H9 (cell line): ENCODE results near the gene PWWP2B. TPM values are rescaled to one million over a fixed set of nuclear protein-coding genes. Genes with fewer than 3 reads are reported as not detected.

Source experiments
- DNase-seq: peaks from one replicate; pipeline ENCODE4 v3.0.0-alpha.2; 2017
- H2AFZ ChIP-seq: one replicate; pipeline ENCODE4 v1.6.1; 2013; ENCODE audit warnings: mild to moderate bottlenecking, low read length, control low read depth, moderate library complexity
- H2AK5ac ChIP-seq: 2 replicates; pipeline ENCODE4 v1.6.1; 2013; ENCODE audit warnings: low read length, control low read depth, mixed read lengths; ENCODE audit not compliant: insufficient read length
- H2BK120ac ChIP-seq: one replicate; pipeline ENCODE4 v1.6.1; 2013; ENCODE audit warnings: low read depth, mild to moderate bottlenecking, low read length, control low read depth, inconsistent platforms; ENCODE audit not compliant: poor library complexity, severe bottlenecking
- H2BK12ac ChIP-seq: 2 replicates; pipeline ENCODE4 v1.6.1; 2013; ENCODE audit warnings: low read length, control low read depth, mixed read lengths, low read depth; ENCODE audit not compliant: insufficient read length
- H2BK15ac ChIP-seq: 2 replicates; pipeline ENCODE4 v1.6.1; 2013; ENCODE audit warnings: low read depth, low read length, control low read depth
- H2BK20ac ChIP-seq: one replicate; pipeline ENCODE4 v1.6.1; 2013; ENCODE audit warnings: low read depth, mild to moderate bottlenecking, low read length, control low read depth, inconsistent platforms; ENCODE audit not compliant: poor library complexity, severe bottlenecking
- H2BK5ac ChIP-seq: 2 replicates; pipeline ENCODE4 v1.6.1; 2013; ENCODE audit warnings: low read length, control low read depth, mixed read lengths; ENCODE audit not compliant: insufficient read length
- H3K14ac ChIP-seq: 2 replicates; pipeline ENCODE4 v1.6.1; 2013; ENCODE audit warnings: low read length, control low read depth; ENCODE audit not compliant: insufficient read depth
- H3K18ac ChIP-seq: 2 replicates; pipeline ENCODE4 v1.6.1; 2013; ENCODE audit warnings: low read depth, mild to moderate bottlenecking, mixed read lengths, low read length, control low read depth; ENCODE audit not compliant: insufficient read length
- H3K23ac ChIP-seq: 2 replicates; pipeline ENCODE4 v1.6.1; 2013; ENCODE audit warnings: low read length, control low read depth, mixed read lengths, low read depth; ENCODE audit not compliant: insufficient read length
- H3K23me2 ChIP-seq: 2 replicates; pipeline ENCODE4 v1.6.1; 2013; ENCODE audit warnings: low read depth, mild to moderate bottlenecking, mixed read lengths, low read length, control low read depth; ENCODE audit not compliant: insufficient read length, poor library complexity, severe bottlenecking
- H3K27ac ChIP-seq: 2 replicates; pipeline ENCODE4 v1.5.1; 2013; ENCODE audit warnings: low read length, control low read depth, mixed read lengths, low read depth; ENCODE audit not compliant: insufficient read length
- H3K27me3 ChIP-seq: 2 replicates; pipeline ENCODE4 v1.6.1; 2013; ENCODE audit warnings: low read length, control low read depth, inconsistent platforms; ENCODE audit not compliant: insufficient read depth
- H3K4ac ChIP-seq: 2 replicates; pipeline ENCODE4 v1.6.1; 2013; ENCODE audit warnings: low read depth, mild to moderate bottlenecking, control low read depth, inconsistent platforms, low read length, moderate library complexity
- H3K4me1 ChIP-seq: 2 replicates; pipeline ENCODE4 v1.6.1; 2013; ENCODE audit warnings: low read length, control low read depth, inconsistent platforms; ENCODE audit not compliant: insufficient read depth
- H3K4me2 ChIP-seq: 2 replicates; pipeline ENCODE4 v1.6.1; 2013; ENCODE audit warnings: low read length, control low read depth, mixed read lengths; ENCODE audit not compliant: insufficient read length, insufficient read depth
- H3K56ac ChIP-seq: 2 replicates; pipeline ENCODE4 v1.6.1; 2013; ENCODE audit warnings: low read depth, mild to moderate bottlenecking, mixed read lengths, low read length, control low read depth; ENCODE audit not compliant: insufficient read length
- H3K79me1 ChIP-seq: 2 replicates; pipeline ENCODE4 v1.6.1; 2013; ENCODE audit warnings: low read depth, mild to moderate bottlenecking, moderate library complexity, low read length, control low read depth, inconsistent platforms; ENCODE audit not compliant: insufficient read depth, poor library complexity, severe bottlenecking
- H3K79me2 ChIP-seq: 2 replicates; pipeline ENCODE4 v1.6.1; 2013; ENCODE audit warnings: low read length, control low read depth, inconsistent platforms; ENCODE audit not compliant: insufficient read depth
- H3K9ac ChIP-seq: 2 replicates; pipeline ENCODE4 v1.6.1; 2013; ENCODE audit warnings: low read length, control low read depth, mixed read lengths; ENCODE audit not compliant: insufficient read length; ENCODE audit errors: extremely low read depth
- H3K9me3 ChIP-seq: one replicate; pipeline ENCODE4 v1.6.1; 2013; ENCODE audit warnings: low read depth, low read length, inconsistent platforms; ENCODE audit not compliant: control insufficient read depth
- H3T11ph ChIP-seq: one replicate; pipeline ENCODE4 v1.6.1; 2013; ENCODE audit warnings: mild to moderate bottlenecking, low read length, control low read depth, inconsistent platforms
- H4K20me1 ChIP-seq: one replicate; pipeline ENCODE4 v1.6.1; 2013; ENCODE audit not compliant: control insufficient read depth, insufficient read length, insufficient read depth
- H4K5ac ChIP-seq: 2 replicates; pipeline ENCODE4 v1.6.1; 2013; ENCODE audit warnings: low read depth, mild to moderate bottlenecking, mixed read lengths, low read length, control low read depth; ENCODE audit not compliant: insufficient read length
- H4K8ac ChIP-seq: replicated peaks from 2 replicates; pipeline ENCODE4 v1.6.1; 2013; ENCODE audit warnings: low read length, control low read depth, mixed read lengths, low read depth; ENCODE audit not compliant: insufficient read length
- H4K91ac ChIP-seq: 2 replicates; pipeline ENCODE4 v1.6.1; 2013; ENCODE audit warnings: low read depth, mild to moderate bottlenecking, moderate library complexity, mixed read lengths, low read length, control low read depth; ENCODE audit not compliant: insufficient read length
- H3K27ac Mint-ChIP-seq, 3 experiments: 2 replicates in 2 of 3; 3 replicates in 1 of 3; pipeline ENCODE4 v1.8.0; 2020 to 2021; ENCODE audit warnings: mixed read lengths in 3 of 3, mild to moderate bottlenecking in 1 of 3, moderate library complexity in 1 of 3
- H3K27me3 Mint-ChIP-seq: 2 replicates; pipeline ENCODE4 v1.8.0; 2021; ENCODE audit warnings: low read depth, mild to moderate bottlenecking, moderate library complexity, mixed read lengths
- H3K36me3 Mint-ChIP-seq, 3 experiments: 2 replicates in 2 of 3; 3 replicates in 1 of 3; pipeline ENCODE4 v1.8.0; 2020 to 2021; ENCODE audit warnings: low read depth in 3 of 3, mixed read lengths in 3 of 3; ENCODE audit not compliant: insufficient read depth in 1 of 3
- H3K4me1 Mint-ChIP-seq, 2 experiments: 2 replicates each; pipeline ENCODE4 v1.8.0; 2020; ENCODE audit warnings: mixed read lengths in 2 of 2
- H3K4me3 Mint-ChIP-seq, 2 experiments: 2 replicates in 1 of 2; 3 replicates in 1 of 2; pipeline ENCODE4 v1.8.0; 2020 to 2021; ENCODE audit warnings: mild to moderate bottlenecking in 2 of 2, mixed read lengths in 2 of 2, moderate library complexity in 1 of 2
- H3K9me3 Mint-ChIP-seq, 2 experiments: 2 replicates in 1 of 2; 3 replicates in 1 of 2; pipeline ENCODE4 v1.8.0; 2020; ENCODE audit warnings: mild to moderate bottlenecking in 2 of 2, mixed read lengths in 2 of 2, moderate library complexity in 1 of 2
- CTCF ChIP-seq: fragments of 200-600 bp; sonication (generic); conservative IDR thresholded peaks from 3 replicates; pipeline ENCODE4 v1.8.0; 2021; ENCODE audit warnings: antibody characterized with exemption, mild to moderate bottlenecking
- WGBS: extraction: QIAGEN DNeasy Blood & Tissue Kit; methylation state at CpG from one replicate; pipeline ENCODE4 v1.1.7; 2013; ENCODE audit warnings: missing lambda C conversion rate, low lambda C conversion rate, mixed read lengths; ENCODE audit not compliant: insufficient read length; ENCODE audit errors: extremely low coverage; 5-methylcytosine and 5-hydroxymethylcytosine counted together
- total RNA-seq: library from RNA; stranded (reverse); gene quantifications from 2 replicates; pipeline ENCODE4 v1.2.1, GENCODE V29; 2021

The PWWP2B gene
- total RNA-seq, 1 experiment from 2014 or later: 10.0 TPM

GRCh38 chr10:132407846-132408278 lies 10.9 kb downstream of the PWWP2B start:
- Histone ChIP-seq H2BK5ac (no peak overlapping the region), H4K8ac (no peak overlapping the region), H4K91ac (peak overlapping the region; percentile 97), H2BK120ac (no peak overlapping the region), H3K4me2 (peak overlapping the region; percentile 5), H2BK20ac (no peak overlapping the region), H3K79me2 (no peaks in the 10 kb centered on the region; the same call in 1 of the 2 replicates), H3K79me1 (no peaks in the 10 kb centered on the region), H4K20me1 (peaks cover 4% of the 10 kb centered on the region), H3K9ac (no peak overlapping the region), H3K4ac (peak overlapping the region; percentile 80), H3K14ac (peak overlapping the region; percentile 80), H3K27ac (peak overlapping the region; percentile 20), H3K27me3 (no peaks in the 10 kb centered on the region), H3K9me3 (no peaks in the 10 kb centered on the region), H4K5ac (no peak overlapping the region), H3T11ph (no peak overlapping the region), H2AFZ (no peak overlapping the region), H3K23ac (no peak overlapping the region), H2AK5ac (no peak overlapping the region), H3K23me2 (no peaks in the 10 kb centered on the region), H3K18ac (peak overlapping the region; percentile 89), H2BK12ac (no peak overlapping the region), H2BK15ac (no peak overlapping the region), H3K4me1 (peaks cover 8% of the 10 kb centered on the region; the same call in 1 of the 2 replicates), H3K56ac (no peak overlapping the region)
- DNase-seq: peak; percentile 88
- Mint-ChIP-seq H3K4me1 (peaks cover 33 to 42% of the 10 kb centered on the region in 2 experiments), H3K36me3 (peaks cover 3 to 15% (median 8%) of the 10 kb centered on the region in 3 experiments), H3K27ac (peak overlapping the region; percentile 95 to 99 (median 98)), H3K27me3 (no peaks in the 10 kb centered on the region), H3K9me3 (no peaks in the 10 kb centered on the region), H3K4me3 (peak overlapping the region; percentile 36 to 64; a peak in 2 of 5 replicates)
- no CpG with 5 or more reads among the region's 17 CpGs for WGBS
- no peak for TF ChIP-seq CTCF
